ENCODE results near the gene PEAK1. TPM values are rescaled to one million over a fixed set of nuclear protein-coding genes. Genes with fewer than 3 reads are reported as not detected.

PEAK1 gene
- polyA plus RNA-seq, 1 donor (not counting 4 experiments of a cell fraction or from before 2014, with no cell fraction given): 5.9 TPM

DNA sequence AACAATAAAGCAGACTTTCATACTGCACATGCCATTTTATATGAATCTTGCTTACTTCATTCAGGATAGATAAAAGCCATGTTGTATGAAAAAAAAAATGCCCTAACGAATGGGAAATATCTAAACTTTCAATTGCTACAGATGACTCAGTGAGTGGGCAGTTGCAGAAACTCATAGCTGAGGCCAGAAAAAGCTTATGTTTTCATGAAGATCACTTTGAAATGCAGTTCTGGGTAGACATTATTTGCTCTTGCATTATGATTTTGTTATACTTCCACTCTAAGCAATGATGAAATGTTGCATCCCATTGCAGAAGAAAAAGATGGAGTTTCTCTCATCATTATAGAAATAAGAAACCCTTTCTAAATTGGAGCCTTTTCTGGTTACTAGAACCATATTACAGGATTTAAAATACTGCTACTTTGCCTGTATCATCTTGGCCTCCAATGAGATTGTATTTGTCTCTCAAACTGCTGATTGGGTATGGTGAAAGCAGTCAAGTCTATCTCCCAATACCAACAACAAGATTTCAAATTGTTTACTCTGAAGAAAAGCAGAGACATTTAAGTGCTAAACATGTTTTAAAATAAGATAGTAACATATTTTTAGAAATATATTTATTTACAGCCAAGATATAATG, 17.0 kb downstream of the PEAK1 start:
- no peak overlapping the region for H3K27ac ChIP-seq (ENCODE audit: control insufficient read depth, insufficient read depth, low read length)
- no peaks in the 10 kb centered on the region for H3K4me1 ChIP-seq (ENCODE audit: control insufficient read depth, extremely low read depth, insufficient read depth, low read length)
- FAIRE-seq (no peak), DNase-seq (ENCODE audit: low read depth, low spot score) (no peak)
- no peaks in the 10 kb centered on the region for H3K9me3 ChIP-seq (ENCODE audit: control insufficient read depth, low read depth, low read length)
- no peak for TF ChIP-seq EZH2 (IDR thresholded peaks at IDR 0.05; ENCODE audit: low read length)
- TF ChIP-seq, protein P1, sequence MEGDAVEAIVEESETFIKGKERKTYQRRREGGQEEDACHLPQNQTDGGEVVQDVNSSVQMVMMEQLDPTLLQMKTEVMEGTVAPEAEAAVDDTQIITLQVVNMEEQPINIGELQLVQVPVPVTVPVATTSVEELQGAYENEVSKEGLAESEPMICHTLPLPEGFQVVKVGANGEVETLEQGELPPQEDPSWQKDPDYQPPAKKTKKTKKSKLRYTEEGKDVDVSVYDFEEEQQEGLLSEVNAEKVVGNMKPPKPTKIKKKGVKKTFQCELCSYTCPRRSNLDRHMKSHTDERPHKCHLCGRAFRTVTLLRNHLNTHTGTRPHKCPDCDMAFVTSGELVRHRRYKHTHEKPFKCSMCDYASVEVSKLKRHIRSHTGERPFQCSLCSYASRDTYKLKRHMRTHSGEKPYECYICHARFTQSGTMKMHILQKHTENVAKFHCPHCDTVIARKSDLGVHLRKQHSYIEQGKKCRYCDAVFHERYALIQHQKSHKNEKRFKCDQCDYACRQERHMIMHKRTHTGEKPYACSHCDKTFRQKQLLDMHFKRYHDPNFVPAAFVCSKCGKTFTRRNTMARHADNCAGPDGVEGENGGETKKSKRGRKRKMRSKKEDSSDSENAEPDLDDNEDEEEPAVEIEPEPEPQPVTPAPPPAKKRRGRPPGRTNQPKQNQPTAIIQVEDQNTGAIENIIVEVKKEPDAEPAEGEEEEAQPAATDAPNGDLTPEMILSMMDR (optimal IDR thresholded peaks at IDR 0.05 in 1 of 3, IDR thresholded peaks at IDR 0.05 in 1 of 3, conservative IDR thresholded peaks at IDR 0.05 in 1 of 3; ENCODE audit: extremely low read depth in 1 of 3, insufficient read depth in 2 of 3, low read length in 3 of 3): no peak
- H2AFZ ChIP-seq (ENCODE audit: control insufficient read depth, low read length): no peak overlapping the region
- no peaks in the 10 kb centered on the region for H4K20me1 ChIP-seq (ENCODE audit: control insufficient read depth, extremely low read depth, insufficient read depth, low read length)
- H3K9ac ChIP-seq (ENCODE audit: control insufficient read depth, extremely low read depth, insufficient read depth, low read length): no peak overlapping the region
- dilution Hi-C loops (cut with MboI; ENCODE audit: extremely low pct_ligation_motif_present, low sequenced_read_pairs): no loop called here
- H3K4me3 ChIP-seq (ENCODE audit: control insufficient read depth in 2 of 3, extremely low read depth in 1 of 3, insufficient read depth in 2 of 3, low read depth in 1 of 3, low read length in 3 of 3): no peak overlapping the region
- no peaks in the 10 kb centered on the region for H3K9me1 ChIP-seq (ENCODE audit: control insufficient read depth, extremely low read depth, insufficient read depth, low read length)
- no peaks in the 10 kb centered on the region for H3K36me3 ChIP-seq (ENCODE audit: control insufficient read depth in 2 of 2, extremely low read depth in 1 of 2, insufficient read depth in 2 of 2, low read length in 2 of 2)
- H3K4me2 ChIP-seq (ENCODE audit: control insufficient read depth, extremely low read depth, insufficient read depth, low read depth, low read length): no peak overlapping the region
- H3K27me3 ChIP-seq (ENCODE audit: control insufficient read depth, extremely low read depth, insufficient read depth, low read length): no peaks in the 10 kb centered on the region
- H3K79me2 ChIP-seq (ENCODE audit: control insufficient read depth, insufficient read depth, low read length): peaks cover 3% of the 10 kb centered on the region

- Histone ChIP-seq H3K9ac (ENCODE audit: control insufficient read depth, extremely low read depth, insufficient read depth, low read length) (no peak overlapping the region), H3K27me3 (ENCODE audit: control insufficient read depth, extremely low read depth, insufficient read depth, low read length) (no peaks in the 10 kb centered on the region), H2AFZ (ENCODE audit: control insufficient read depth, low read length) (no peak overlapping the region), H3K79me2 (ENCODE audit: control insufficient read depth, insufficient read depth, low read length) (peaks cover 2% of the 10 kb centered on the region), H3K9me3 (ENCODE audit: control insufficient read depth, low read depth, low read length) (no peaks in the 10 kb centered on the region), H3K4me3 (ENCODE audit: control insufficient read depth in 2 of 3, extremely low read depth in 1 of 3, insufficient read depth in 2 of 3, low read depth in 1 of 3, low read length in 3 of 3) (no peak overlapping the region), H3K36me3 (ENCODE audit: control insufficient read depth in 2 of 2, extremely low read depth in 1 of 2, insufficient read depth in 2 of 2, low read length in 2 of 2) (no peaks in the 10 kb centered on the region), H3K4me2 (ENCODE audit: control insufficient read depth, extremely low read depth, insufficient read depth, low read depth, low read length) (no peak overlapping the region), H4K20me1 (ENCODE audit: control insufficient read depth, extremely low read depth, insufficient read depth, low read length) (peaks cover 4% of the 10 kb centered on the region), H3K27ac (ENCODE audit: control insufficient read depth, insufficient read depth, low read length) (no peak overlapping the region), H3K9me1 (ENCODE audit: control insufficient read depth, extremely low read depth, insufficient read depth, low read length) (no peaks in the 10 kb centered on the region), H3K4me1 (ENCODE audit: control insufficient read depth, extremely low read depth, insufficient read depth, low read length) (no peaks in the 10 kb centered on the region)
- dilution Hi-C loops (cut with MboI; ENCODE audit: extremely low pct_ligation_motif_present, low sequenced_read_pairs): no loop called here
- TF ChIP-seq, protein P1 (optimal IDR thresholded peaks at IDR 0.05 in 1 of 3, IDR thresholded peaks at IDR 0.05 in 1 of 3, conservative IDR thresholded peaks at IDR 0.05 in 1 of 3; ENCODE audit: extremely low read depth in 1 of 3, insufficient read depth in 2 of 3, low read length in 3 of 3): no peak
- no peak for TF ChIP-seq EZH2 (IDR thresholded peaks at IDR 0.05; ENCODE audit: low read length)
- FAIRE-seq: no peak
- no peak for DNase-seq (ENCODE audit: low read depth, low spot score)
Measured at GRCh38 chr15:77400258-77400657, 19.6 kb downstream of the PEAK1 start.

Data from keratinocyte (primary cell).